Gastrocnemius medialis (tissue), 4 donors: ENCODE measurements around the gene PPFIA1. TPM values are rescaled to one million over a fixed set of nuclear protein-coding genes. Genes with fewer than 3 reads are reported as not detected.

Experiments used
- ATAC-seq, 2 donors: fragments of 150-250 bp; one replicate each; pipeline ENCODE4 v1.9.1; 2016
- DNase-seq, 2 donors: peaks; one replicate each; pipeline ENCODE4 v3.0.0-alpha.2; 2019
- H3K27ac ChIP-seq, 4 donors: fragments of 200-600 bp; sonication (generic); 1 replicate in 1 of 4; 2 replicates in 3 of 4; pipeline ENCODE4 v1.5.1; 2016 to 2018; ENCODE audit warnings: mild to moderate bottlenecking in 2 of 4, moderate library complexity in 1 of 4
- H3K27me3 ChIP-seq, 3 donors: fragments of 200-600 bp; sonication (generic) in 2 of 3; 1 replicate in 1 of 3; 2 replicates in 2 of 3; pipeline versions ENCODE4 v1.5.1 to v1.6.0; 2016 to 2019; ENCODE audit warnings: mild to moderate bottlenecking in 1 of 3, moderate library complexity in 1 of 3
- H3K36me3 ChIP-seq, 2 donors: fragments of 200-600 bp; sonication (generic) in 1 of 2; one replicate each; pipeline ENCODE4 v1.5.1; 2017 to 2018
- H3K4me1 ChIP-seq, 2 donors: fragments of 200-600 bp; sonication (generic) in 1 of 2; one replicate each; pipeline ENCODE4 v1.5.1; 2016 to 2017; ENCODE audit warnings: mild to moderate bottlenecking in 2 of 2
- H3K4me3 ChIP-seq, 4 donors: fragments of 200-600 bp; sonication (generic) in 3 of 4; 1 replicate in 1 of 4; 2 replicates in 3 of 4; pipeline ENCODE4 v1.5.1; 2016 to 2019; ENCODE audit warnings: mild to moderate bottlenecking in 2 of 4
- H3K9me3 ChIP-seq, 3 donors: fragments of 200-600 bp; sonication (generic) in 2 of 3; 1 replicate in 1 of 3; 2 replicates in 2 of 3; pipeline ENCODE4 v1.5.1; 2016 to 2019
- POLR2A ChIP-seq, 2 donors: fragments of 450-650 bp; IDR thresholded peaks; one replicate each; pipeline ENCODE4 v1.6.1; 2017; ENCODE audit warnings: antibody characterized with exemption in 2 of 2, mild to moderate bottlenecking in 2 of 2, moderate library complexity in 2 of 2
- in situ Hi-C, 4 donors: fragments of 200-750 bp; cut with MboI; loops; one replicate each; pipeline versions ENCODE4 v1.15.0 to v1.8.0; 2017; ENCODE audit warnings: low sequenced_read_pairs in 4 of 4
- intact Hi-C: fragments of 100-400 bp; cut with DNase I; formaldehyde crosslinking; loops from one replicate; pipeline ENCODE4 v1.15.1; 2023; ENCODE audit warnings: low total_unique reads
- total RNA-seq, 4 donors: library from RNA; depleted of rRNA; stranded (reverse); fragments of >200 nt; gene quantifications; one replicate each; pipeline versions ENCODE4 v1.1.0 to v1.2.3, GENCODE V29; 2016
- TF ChIP-seq, protein P1 (sequence below), 5 experiments: fragments of 450-650 bp in 3 of 5; fragments of 200-600 bp in 2 of 5; sonication (generic) in 2 of 5; IDR thresholded peaks in 4 of 5; conservative IDR thresholded peaks in 1 of 5; 1 replicate in 4 of 5; 2 replicates in 1 of 5; pipeline ENCODE4 v1.5.1; 2016 to 2019; ENCODE audit warnings: antibody characterized with exemption in 5 of 5, mild to moderate bottlenecking in 3 of 5, moderate library complexity in 3 of 5

Gene PPFIA1
- total RNA-seq, 4 donors from 2014 or later = 36.3 to 90.6 (median 46.0) TPM

DNA sequence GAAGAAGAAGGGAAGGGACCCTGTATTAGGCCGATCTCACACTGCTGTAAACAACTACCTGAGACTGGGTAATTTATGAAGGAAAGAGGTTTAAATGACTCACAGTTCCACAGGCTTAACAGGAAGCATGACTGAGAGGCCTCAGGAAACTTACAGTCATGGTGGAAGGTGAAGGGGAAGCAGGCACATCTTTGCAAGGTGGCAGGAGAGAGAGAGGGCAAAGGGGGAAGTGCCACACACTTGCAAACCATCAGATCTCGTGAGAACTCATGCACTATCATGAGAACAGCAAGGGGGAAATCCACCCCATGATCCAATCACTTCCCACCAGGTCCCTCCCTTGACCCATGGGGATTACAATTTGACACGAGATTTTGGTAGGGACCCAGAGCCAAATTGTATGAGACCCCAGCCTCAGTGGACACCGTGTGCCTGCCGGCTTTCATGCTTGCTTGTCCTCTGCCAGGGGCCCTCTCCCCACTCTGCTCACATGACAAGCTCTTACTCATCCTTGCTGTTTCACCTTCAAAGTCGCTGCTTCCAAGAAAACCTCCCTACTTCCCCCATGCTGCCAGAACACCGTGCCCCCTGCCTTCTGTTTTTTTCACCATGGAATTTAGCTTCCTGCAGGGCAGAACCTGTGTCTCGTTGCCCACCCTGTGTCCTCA, 23.3 kb upstream of the PPFIA1 start:
- Histone ChIP-seq H3K27me3 (no peaks in the 10 kb centered on the region), H3K36me3 (no peaks in the 10 kb centered on the region), H3K9me3 (no peaks in the 10 kb centered on the region), H3K27ac (no peak overlapping the region), H3K4me1 (no peaks in the 10 kb centered on the region), H3K4me3 (no peak overlapping the region)
- in situ Hi-C loops (no loop called here), intact Hi-C loops (no loop called here)
- DNase-seq (no peak), ATAC-seq (no peak)
- TF ChIP-seq, protein P1, sequence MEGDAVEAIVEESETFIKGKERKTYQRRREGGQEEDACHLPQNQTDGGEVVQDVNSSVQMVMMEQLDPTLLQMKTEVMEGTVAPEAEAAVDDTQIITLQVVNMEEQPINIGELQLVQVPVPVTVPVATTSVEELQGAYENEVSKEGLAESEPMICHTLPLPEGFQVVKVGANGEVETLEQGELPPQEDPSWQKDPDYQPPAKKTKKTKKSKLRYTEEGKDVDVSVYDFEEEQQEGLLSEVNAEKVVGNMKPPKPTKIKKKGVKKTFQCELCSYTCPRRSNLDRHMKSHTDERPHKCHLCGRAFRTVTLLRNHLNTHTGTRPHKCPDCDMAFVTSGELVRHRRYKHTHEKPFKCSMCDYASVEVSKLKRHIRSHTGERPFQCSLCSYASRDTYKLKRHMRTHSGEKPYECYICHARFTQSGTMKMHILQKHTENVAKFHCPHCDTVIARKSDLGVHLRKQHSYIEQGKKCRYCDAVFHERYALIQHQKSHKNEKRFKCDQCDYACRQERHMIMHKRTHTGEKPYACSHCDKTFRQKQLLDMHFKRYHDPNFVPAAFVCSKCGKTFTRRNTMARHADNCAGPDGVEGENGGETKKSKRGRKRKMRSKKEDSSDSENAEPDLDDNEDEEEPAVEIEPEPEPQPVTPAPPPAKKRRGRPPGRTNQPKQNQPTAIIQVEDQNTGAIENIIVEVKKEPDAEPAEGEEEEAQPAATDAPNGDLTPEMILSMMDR (IDR thresholded peaks at IDR 0.05 in 4 of 5, conservative IDR thresholded peaks at IDR 0.05 in 1 of 5) = no peak
- no peak for TF ChIP-seq POLR2A (IDR thresholded peaks at IDR 0.05)

- H3K36me3 ChIP-seq = no peaks in the 10 kb centered on the region
- peak in 1 of 2 donors; percentile 68 for DNase-seq
These were observed 22.8 kb upstream of the PPFIA1 start for GRCh38 chr11:70247710-70248072.

GRCh38 chr11:70250876-70251658, 19.4 kb upstream of the PPFIA1 start:
- DNase-seq = no peak
- Histone ChIP-seq H3K4me1 (no peaks in the 10 kb centered on the region), H3K9me3 (no peaks in the 10 kb centered on the region), H3K4me3 (no peak overlapping the region), H3K27me3 (no peaks in the 10 kb centered on the region), H3K36me3 (no peaks in the 10 kb centered on the region), H3K27ac (no peak overlapping the region)
- intact Hi-C loops = no loop called here
- in situ Hi-C loops = no loop called here
- TF ChIP-seq POLR2A (IDR thresholded peaks at IDR 0.05) = no peak
- TF ChIP-seq, protein P1 (IDR thresholded peaks at IDR 0.05 in 4 of 5, conservative IDR thresholded peaks at IDR 0.05 in 1 of 5) = no peak
- no peak for ATAC-seq

More at GRCh38 chr11:70247710-70248072, 22.8 kb upstream of the PPFIA1 start:
- ATAC-seq = peak; percentile 84 to 91
- intact Hi-C loops = no loop called here
- H3K27me3 ChIP-seq = no peaks in the 10 kb centered on the region
- H3K4me3 ChIP-seq = no peak overlapping the region
- in situ Hi-C loops = no loop called here
- no peak for TF ChIP-seq POLR2A (IDR thresholded peaks at IDR 0.05)
- TF ChIP-seq, protein P1 (IDR thresholded peaks at IDR 0.05 in 4 of 5, conservative IDR thresholded peaks at IDR 0.05 in 1 of 5) = no peak
- H3K9me3 ChIP-seq = no peaks in the 10 kb centered on the region
- no peak overlapping the region for H3K27ac ChIP-seq
- no peaks in the 10 kb centered on the region for H3K4me1 ChIP-seq

DNA sequence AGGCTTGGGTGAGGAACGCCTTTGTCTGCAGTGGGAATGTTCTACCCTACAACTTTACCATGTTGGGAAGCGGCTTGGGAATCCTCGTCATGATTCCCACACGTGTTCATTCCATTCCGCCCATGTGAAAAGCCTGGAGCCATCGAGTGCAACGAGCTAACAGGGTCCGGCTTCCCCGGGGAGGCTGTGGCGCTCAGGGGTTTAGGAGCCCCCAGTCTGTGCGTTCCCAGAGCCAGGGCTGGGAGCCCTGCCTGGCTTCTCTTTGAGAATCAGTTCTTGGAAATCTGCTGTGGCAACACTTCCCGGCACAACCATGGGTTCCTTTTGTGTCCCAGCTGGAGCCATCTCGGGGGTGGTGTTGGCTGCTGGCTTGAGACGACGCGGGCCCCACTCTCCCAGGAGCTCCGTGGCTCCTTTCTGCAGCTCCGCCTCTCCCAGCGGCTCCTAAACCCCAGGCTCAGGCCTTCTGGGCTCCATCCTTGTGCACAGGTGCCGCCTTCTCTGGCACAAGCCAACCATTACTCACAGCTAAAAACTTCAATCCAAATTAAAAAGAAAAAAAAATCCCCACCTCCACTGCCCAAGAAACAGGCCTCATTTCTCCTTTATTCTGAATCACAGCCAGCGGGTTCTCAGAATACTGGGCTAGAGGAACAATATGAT, 18.7 kb upstream of the PPFIA1 start:
- ATAC-seq (no peak), DNase-seq (no peak)
- Histone ChIP-seq H3K4me3 (no peak overlapping the region), H3K4me1 (no peaks in the 10 kb centered on the region), H3K27ac (no peak overlapping the region), H3K27me3 (no peaks in the 10 kb centered on the region), H3K36me3 (no peaks in the 10 kb centered on the region), H3K9me3 (no peaks in the 10 kb centered on the region)
- intact Hi-C loops = no loop called here
- TF ChIP-seq, protein P1 (IDR thresholded peaks at IDR 0.05 in 4 of 5, conservative IDR thresholded peaks at IDR 0.05 in 1 of 5) = no peak
- in situ Hi-C loops = no loop called here
